Lower leg skin (tissue), 4 donors: ENCODE measurements around the gene WNT9B. TPM values are rescaled to one million over a fixed set of nuclear protein-coding genes. Genes with fewer than 3 reads are reported as not detected.

Experiments
- DNase-seq, 2 donors: peaks; one replicate each; pipeline ENCODE4 v3.0.0-alpha.2; 2019; ENCODE audit warnings: low spot score in 2 of 2
- H3K4me3 ChIP-seq: fragments of 200-600 bp; sonication (generic); 2 replicates; pipeline ENCODE4 v1.5.1; 2017; ENCODE audit warnings: mild to moderate bottlenecking, low read depth; ENCODE audit not compliant: poor library complexity, severe bottlenecking
- CTCF ChIP-seq, 3 donors: fragments of 450-650 bp; IDR thresholded peaks; one replicate each; pipeline ENCODE4 v1.5.1; 2016; ENCODE audit warnings: antibody characterized with exemption in 3 of 3, mild to moderate bottlenecking in 3 of 3, moderate library complexity in 2 of 3
- POLR2A ChIP-seq, 2 donors: fragments of 450-650 bp; IDR thresholded peaks; one replicate each; pipeline ENCODE4 v1.6.1; 2016 to 2017; ENCODE audit warnings: antibody characterized with exemption in 2 of 2, mild to moderate bottlenecking in 1 of 2, moderate library complexity in 1 of 2
- WGBS, 2 donors: methylation state at CpG; one replicate each; pipeline ENCODE4 v1.1.5; 2018; 5-methylcytosine and 5-hydroxymethylcytosine counted together
- intact Hi-C: fragments of 100-400 bp; cut with DNase I; formaldehyde crosslinking; loops from one replicate; pipeline ENCODE4 v1.15.0; 2023; ENCODE audit warnings: low total_unique reads
- total RNA-seq, 4 donors: library from RNA; depleted of rRNA; stranded (reverse); fragments of >200 nt; gene quantifications; one replicate each; pipeline ENCODE4 v1.1.0, GENCODE V29; 2016

WNT9B gene
- total RNA-seq, 4 donors from 2014 or later = 0.75 to 1.1 (median 0.86) TPM

GRCh38 chr17:46842835-46843234, 8.5 kb upstream of the WNT9B start:
- TF ChIP-seq POLR2A (IDR thresholded peaks at IDR 0.05) (no peak), CTCF (IDR thresholded peaks at IDR 0.05) (no peak)
- intact Hi-C loops = no loop called here
- 94 to 99% methylated on average over 3 of the region's 3 CpGs for WGBS, 2 donors

GRCh38 chr17:46847204-46848191, 3.9 kb upstream of the WNT9B start:
- TF ChIP-seq POLR2A (IDR thresholded peaks at IDR 0.05) (no peak), CTCF (IDR thresholded peaks at IDR 0.05) (no peak)
- 58 to 65% methylated on average over 8 of the region's 8 CpGs for WGBS, 2 donors
- no peak overlapping the region for H3K4me3 ChIP-seq
- intact Hi-C loops = no loop called here
- no peak for DNase-seq

More at GRCh38 chr17:46842835-46843234, 8.5 kb upstream of the WNT9B start:
- DNase-seq = no peak
- no peak overlapping the region for H3K4me3 ChIP-seq

- WGBS, 2 donors = 75 to 81% methylated on average over 6 of the region's 6 CpGs
- DNase-seq = no peak
- H3K4me3 ChIP-seq = no peak overlapping the region
- no peak for TF ChIP-seq POLR2A (IDR thresholded peaks at IDR 0.05)
- no peak for TF ChIP-seq CTCF (IDR thresholded peaks at IDR 0.05)
- intact Hi-C loops = no loop called here
These were observed 2.8 kb upstream of the WNT9B start for GRCh38 chr17:46848534-46848933.

GRCh38 chr17:46850688-46851028, 725 bp upstream of the WNT9B start:
- TF ChIP-seq CTCF (IDR thresholded peaks at IDR 0.05) = no peak
- no peak for TF ChIP-seq POLR2A (IDR thresholded peaks at IDR 0.05)
- H3K4me3 ChIP-seq = no peak overlapping the region
- DNase-seq = no peak
- intact Hi-C loops = no loop called here
- WGBS, 2 donors = 45 to 52% methylated on average over 13 of the region's 13 CpGs

GRCh38 chr17:46853896-46854444, 2.6 kb downstream of the WNT9B start:
- intact Hi-C loops = no loop called here
- WGBS, 2 donors = 69% methylated on average over 6 of the region's 6 CpGs
- H3K4me3 ChIP-seq = no peak overlapping the region
- TF ChIP-seq POLR2A (IDR thresholded peaks at IDR 0.05) = no peak
- TF ChIP-seq CTCF (IDR thresholded peaks at IDR 0.05) = no peak
- DNase-seq = no peak
